H1 (cell line): Measurements from ENCODE around the gene BCAS1.

ENCODE experiments used
- CREB1 ChIP-seq: IDR thresholded peaks from 2 replicates; pipeline ENCODE4 v1.6.1; 2012; ENCODE audit warnings: inconsistent platforms
- CTCF ChIP-seq, 3 experiments: IDR thresholded peaks; 1 replicate in 2 of 3; 2 replicates in 1 of 3; pipeline versions ENCODE4 v1.5.1 to v1.6.1; 2011; ENCODE audit warnings: low read length in 3 of 3, mild to moderate bottlenecking in 3 of 3, inconsistent platforms in 2 of 3, low read depth in 1 of 3, moderate library complexity in 1 of 3; ENCODE audit not compliant: insufficient read depth in 1 of 3; ENCODE audit errors: control extremely low read depth in 1 of 3
- EZH2 ChIP-seq: fragments of 200-600 bp; sonication (generic); IDR thresholded peaks from 2 replicates; pipeline ENCODE4 v1.7.1; 2012; ENCODE audit warnings: low read depth, mild to moderate bottlenecking, moderate library complexity, low read length, inconsistent platforms; ENCODE audit not compliant: severe bottlenecking
- MAFK ChIP-seq: IDR thresholded peaks from 2 replicates; pipeline ENCODE4 v1.6.1; 2012; ENCODE audit warnings: low read depth, mild to moderate bottlenecking, improper control_type of control experiment, low read length
- NRF1 ChIP-seq: IDR thresholded peaks from 2 replicates; pipeline ENCODE4 v1.6.1; 2011; ENCODE audit warnings: mild to moderate bottlenecking, low read depth, low read length, improper control_type of control experiment
- POLR2A ChIP-seq, 2 experiments: IDR thresholded peaks; 1 replicate in 1 of 2; 2 replicates in 1 of 2; pipeline ENCODE4 v1.6.1; 2011; ENCODE audit warnings: low read depth in 2 of 2, low read length in 2 of 2, mild to moderate bottlenecking in 2 of 2; ENCODE audit errors: control extremely low read depth in 1 of 2
- POLR2AphosphoS5 ChIP-seq: IDR thresholded peaks from 2 replicates; pipeline ENCODE4 v1.6.1; 2011; ENCODE audit warnings: low read depth, low read length
- RNF2 ChIP-seq: fragments of 200-900, 300-1000 bp; sonication (generic); IDR thresholded peaks from 2 replicates; pipeline ENCODE4 v1.7.1; 2016; ENCODE audit warnings: borderline replicate concordance, low read depth, mild to moderate bottlenecking, antibody characterized with exemption, low read length; ENCODE audit not compliant: poor library complexity, severe bottlenecking; ENCODE audit errors: missing control alignments
- TAF7 ChIP-seq: optimal IDR thresholded peaks from 2 replicates; pipeline ENCODE3; 2011; ENCODE audit warnings: low read depth, mild to moderate bottlenecking, inconsistent platforms, low read length, moderate library complexity, borderline replicate concordance
- TEAD4 ChIP-seq: IDR thresholded peaks from 2 replicates; pipeline ENCODE4 v1.6.1; 2012; ENCODE audit warnings: low read depth, low read length, inconsistent platforms, mixed read lengths

- TF ChIP-seq CTCF (IDR thresholded peaks at IDR 0.05; ENCODE audit: control extremely low read depth in 1 of 3, insufficient read depth in 1 of 3, low read depth in 1 of 3, low read length in 3 of 3) (peak in 1 of 3 experiments; percentile 2; a peak in 1 of 4 replicates), POLR2A (IDR thresholded peaks at IDR 0.05; ENCODE audit: control extremely low read depth in 1 of 2, low read depth in 2 of 2, low read length in 2 of 2) (no peak), MAFK (no peak), TEAD4 (no peak), CREB1 (no peak), POLR2AphosphoS5 (no peak), NRF1 (no peak), RNF2 (no peak), EZH2 (no peak), TAF7 (no peak)
These were observed 13.4 kb downstream of the BCAS1 start for GRCh38 chr20:54056762-54057639.
